HEK293T (cell line): Measurements from ENCODE around the gene SPSB3.

ENCODE experiments used
- CTCF ChIA-PET: fragments of 350-600 bp; formaldehyde crosslinking; extraction: SDS; loops from one replicate; lab custom pipeline; 2021; ENCODE audit warnings: antibody characterized with exemption, inconsistent platforms; lab: Yijun Ruan, JAX
- POLR2A ChIA-PET: fragments of 350-600 bp; formaldehyde crosslinking; extraction: SDS; loops from one replicate; lab custom pipeline; 2020; ENCODE audit warnings: antibody characterized with exemption, inconsistent platforms; lab: Yijun Ruan, JAX
- DNase-seq: peaks from one replicate; pipeline ENCODE4 v3.0.0; 2012; ENCODE audit warnings: mixed read lengths; ENCODE audit errors: extremely low spot score
- ARNT ChIP-seq: fragments of 450-650 bp; IDR thresholded peaks from 2 replicates; pipeline ENCODE4 v1.6.1; 2017; ENCODE audit warnings: mild to moderate bottlenecking
- BHLHE40 ChIP-seq: fragments of 450-650 bp; IDR thresholded peaks from 2 replicates; pipeline ENCODE4 v1.6.1; 2016; ENCODE audit warnings: mild to moderate bottlenecking, moderate library complexity, borderline replicate concordance
- CTBP1 ChIP-seq: fragments of 450-650 bp; IDR thresholded peaks from 2 replicates; pipeline ENCODE4 v1.6.1; 2016; ENCODE audit warnings: borderline replicate concordance
- ELF4 ChIP-seq: fragments of 450-650 bp; IDR thresholded peaks from 2 replicates; pipeline ENCODE4 v1.6.1; 2017; ENCODE audit warnings: antibody characterized with exemption
- FOXA1 ChIP-seq: fragments of 450-650 bp; IDR thresholded peaks from 2 replicates; pipeline ENCODE4 v1.6.1; 2016; ENCODE audit warnings: mild to moderate bottlenecking
- FOXK2 ChIP-seq: fragments of 450-650 bp; IDR thresholded peaks from 2 replicates; pipeline ENCODE4 v1.6.1; 2016; ENCODE audit warnings: mild to moderate bottlenecking
- FOXM1 ChIP-seq: fragments of 450-650 bp; IDR thresholded peaks from 2 replicates; pipeline ENCODE4 v1.6.1; 2017; ENCODE audit warnings: mild to moderate bottlenecking, borderline replicate concordance
- HDGF ChIP-seq: fragments of 450-650 bp; IDR thresholded peaks from 2 replicates; pipeline ENCODE4 v1.6.1; 2017; ENCODE audit warnings: antibody characterized with exemption, borderline replicate concordance
- L3MBTL2 ChIP-seq: fragments of 450-650 bp; conservative IDR thresholded peaks from 2 replicates; pipeline ENCODE4 v1.6.1; 2016; ENCODE audit warnings: mild to moderate bottlenecking
- LEF1 ChIP-seq: fragments of 450-650 bp; IDR thresholded peaks from 2 replicates; pipeline ENCODE4 v1.6.1; 2017; ENCODE audit warnings: mild to moderate bottlenecking, borderline replicate concordance
- NFRKB ChIP-seq: fragments of 450-650 bp; IDR thresholded peaks from 2 replicates; pipeline ENCODE4 v1.6.1; 2016; ENCODE audit warnings: mild to moderate bottlenecking, moderate library complexity
- SP1 ChIP-seq: fragments of 450-650 bp; IDR thresholded peaks from 2 replicates; pipeline ENCODE4 v1.6.1; 2017
- SUZ12 ChIP-seq: fragments of 450-650 bp; IDR thresholded peaks from 2 replicates; pipeline ENCODE4 v1.6.1; 2016; ENCODE audit warnings: mild to moderate bottlenecking
- TARDBP ChIP-seq: fragments of 450-650 bp; IDR thresholded peaks from 2 replicates; pipeline ENCODE4 v1.6.1; 2016
- ZNF384 ChIP-seq: fragments of 450-650 bp; IDR thresholded peaks from 2 replicates; pipeline ENCODE4 v1.6.1; 2016
- TF ChIP-seq, protein P1 (sequence below): fragments of 450-650 bp; IDR thresholded peaks from 2 replicates; pipeline ENCODE4 v1.6.1; 2016

The SPSB3 gene

DNA sequence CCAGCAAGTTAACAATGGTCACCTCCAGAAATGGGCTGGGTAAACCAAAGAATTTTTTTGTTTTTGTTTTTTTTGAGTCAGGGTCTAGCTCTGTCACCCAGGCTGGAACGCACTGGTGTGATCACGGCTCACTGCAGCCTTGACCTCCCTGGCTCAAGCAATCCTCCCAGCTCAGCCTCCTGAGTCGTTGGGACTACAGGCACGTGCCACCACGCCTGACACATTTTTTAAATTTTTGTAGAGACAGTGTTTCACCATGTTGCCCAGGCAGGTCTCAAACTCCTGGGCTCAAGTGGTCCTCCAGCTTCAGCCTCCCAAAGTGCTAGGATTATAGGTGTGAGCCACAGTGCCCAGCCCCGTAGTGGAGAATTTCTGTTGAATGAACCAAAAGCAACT is 1.7 kb downstream of the SPSB3 start:
- DNase-seq = no peak
- TF ChIP-seq SUZ12 = no peak
- TF ChIP-seq HDGF = no peak
- no peak for TF ChIP-seq FOXA1
- no peak for TF ChIP-seq NFRKB
- no peak for TF ChIP-seq SP1
- POLR2A ChIA-PET = interaction anchor here (1.5 to 3.3 kb wide), 3 partner anchors 8 to 75 kb away, joined by 3 to 71 read pairs (median 11); partner anchors contain the start of genes EME2, MAPK8IP3, MRPS34 and NME3
- CTCF ChIA-PET = no interaction called here

DNA sequence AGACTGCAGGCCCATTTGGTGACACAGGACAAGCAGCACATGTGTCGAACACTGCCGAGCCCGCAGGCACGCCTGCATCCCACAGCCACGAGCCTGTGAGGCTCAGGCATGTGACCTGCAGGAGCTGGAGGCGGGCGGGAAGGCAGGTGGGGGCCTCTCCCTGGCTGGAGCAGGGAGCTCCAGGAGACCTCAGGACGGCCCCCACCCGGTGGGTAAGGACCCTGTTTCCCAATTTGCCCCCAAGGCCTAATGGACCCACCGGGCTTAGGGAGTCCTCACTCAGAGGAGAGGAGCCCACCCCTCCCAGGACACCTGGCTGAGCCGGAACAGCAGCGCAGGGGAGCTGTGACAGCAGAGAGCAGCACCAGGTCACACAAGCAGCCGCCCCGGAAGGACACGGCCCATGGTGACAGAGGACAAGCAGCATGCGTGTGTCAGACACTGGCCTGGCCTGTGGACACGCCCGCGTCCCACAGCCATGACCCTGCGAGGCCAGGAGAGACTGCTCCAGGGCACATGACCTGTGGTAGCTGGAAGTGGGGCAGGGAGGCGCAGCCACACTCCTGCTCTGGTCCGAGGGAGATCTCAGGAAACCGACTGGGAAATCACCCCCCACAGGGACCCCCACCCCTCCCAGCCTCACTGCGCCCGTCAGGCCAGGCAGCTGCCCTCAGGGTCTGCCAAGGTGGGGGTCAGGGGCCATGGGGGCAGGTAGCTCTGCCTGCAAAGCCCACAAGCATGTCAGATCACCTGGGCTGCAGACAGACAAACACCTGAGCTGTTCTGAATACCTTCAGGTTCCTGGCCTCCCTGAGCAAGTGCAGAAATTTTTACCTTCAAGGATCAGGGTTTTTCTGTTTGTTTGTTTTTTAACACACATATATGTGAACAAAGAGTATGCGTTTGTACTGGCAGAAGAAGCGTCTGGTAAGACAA is 2.4 kb downstream of the SPSB3 start:
- TF ChIP-seq ARNT (no peak), L3MBTL2 (no peak), BHLHE40 (no peak), FOXK2 (no peak), FOXA1 (no peak), LEF1 (no peak), TARDBP (no peak), ZNF384 (no peak), CTBP1 (no peak), SP1 (no peak), NFRKB (no peak), FOXM1 (no peak), HDGF (no peak), SUZ12 (no peak), ELF4 (no peak)
- TF ChIP-seq, protein P1, sequence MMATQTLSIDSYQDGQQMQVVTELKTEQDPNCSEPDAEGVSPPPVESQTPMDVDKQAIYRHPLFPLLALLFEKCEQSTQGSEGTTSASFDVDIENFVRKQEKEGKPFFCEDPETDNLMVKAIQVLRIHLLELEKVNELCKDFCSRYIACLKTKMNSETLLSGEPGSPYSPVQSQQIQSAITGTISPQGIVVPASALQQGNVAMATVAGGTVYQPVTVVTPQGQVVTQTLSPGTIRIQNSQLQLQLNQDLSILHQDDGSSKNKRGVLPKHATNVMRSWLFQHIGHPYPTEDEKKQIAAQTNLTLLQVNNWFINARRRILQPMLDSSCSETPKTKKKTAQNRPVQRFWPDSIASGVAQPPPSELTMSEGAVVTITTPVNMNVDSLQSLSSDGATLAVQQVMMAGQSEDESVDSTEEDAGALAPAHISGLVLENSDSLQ = no peak
- no peak for DNase-seq
- ChIA-PET CTCF (no interaction called here), POLR2A (interaction anchor here (1.5 to 3.3 kb wide), 2 partner anchors 8 to 13 kb away, joined by 3 to 71 read pairs; partner anchors contain the start of genes EME2, MRPS34 and NME3)

DNA sequence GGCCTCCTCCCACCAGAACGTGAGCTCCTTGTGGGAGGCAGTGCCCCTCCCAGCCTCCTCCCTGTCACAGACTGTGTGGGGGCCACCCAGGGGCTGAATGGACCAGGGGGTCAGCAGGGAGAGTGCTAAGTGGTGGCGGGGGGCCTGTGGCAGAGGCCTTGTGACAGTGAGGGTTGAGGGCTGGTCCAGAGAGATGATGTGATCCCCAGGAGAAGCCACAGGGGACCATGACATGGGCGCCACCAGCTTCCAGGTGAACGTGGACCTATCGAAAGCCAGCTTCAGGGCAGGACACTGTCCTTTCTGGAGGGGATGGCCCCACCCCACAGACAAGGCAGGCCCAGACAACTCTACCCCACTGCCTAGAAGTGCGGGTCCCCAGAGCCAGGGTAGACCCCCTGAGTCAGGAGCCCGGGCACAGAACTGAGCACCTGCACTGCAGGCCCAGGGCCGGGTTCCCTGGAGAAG is 3.1 kb downstream of the SPSB3 start:
- DNase-seq = no peak
- TF ChIP-seq CTBP1 (no peak), TARDBP (no peak), FOXA1 (no peak), LEF1 (no peak), SP1 (no peak), ZNF384 (no peak), FOXM1 (no peak), FOXK2 (no peak), HDGF (no peak), BHLHE40 (no peak)
- TF ChIP-seq, protein P1 = no peak
- POLR2A ChIA-PET = interaction anchor here (1.3 to 1.5 kb wide), 2 partner anchors 14 to 192 kb away, joined by 3 to 4 read pairs; partner anchors contain the start of gene TBL3
- CTCF ChIA-PET = no interaction called here

DNA sequence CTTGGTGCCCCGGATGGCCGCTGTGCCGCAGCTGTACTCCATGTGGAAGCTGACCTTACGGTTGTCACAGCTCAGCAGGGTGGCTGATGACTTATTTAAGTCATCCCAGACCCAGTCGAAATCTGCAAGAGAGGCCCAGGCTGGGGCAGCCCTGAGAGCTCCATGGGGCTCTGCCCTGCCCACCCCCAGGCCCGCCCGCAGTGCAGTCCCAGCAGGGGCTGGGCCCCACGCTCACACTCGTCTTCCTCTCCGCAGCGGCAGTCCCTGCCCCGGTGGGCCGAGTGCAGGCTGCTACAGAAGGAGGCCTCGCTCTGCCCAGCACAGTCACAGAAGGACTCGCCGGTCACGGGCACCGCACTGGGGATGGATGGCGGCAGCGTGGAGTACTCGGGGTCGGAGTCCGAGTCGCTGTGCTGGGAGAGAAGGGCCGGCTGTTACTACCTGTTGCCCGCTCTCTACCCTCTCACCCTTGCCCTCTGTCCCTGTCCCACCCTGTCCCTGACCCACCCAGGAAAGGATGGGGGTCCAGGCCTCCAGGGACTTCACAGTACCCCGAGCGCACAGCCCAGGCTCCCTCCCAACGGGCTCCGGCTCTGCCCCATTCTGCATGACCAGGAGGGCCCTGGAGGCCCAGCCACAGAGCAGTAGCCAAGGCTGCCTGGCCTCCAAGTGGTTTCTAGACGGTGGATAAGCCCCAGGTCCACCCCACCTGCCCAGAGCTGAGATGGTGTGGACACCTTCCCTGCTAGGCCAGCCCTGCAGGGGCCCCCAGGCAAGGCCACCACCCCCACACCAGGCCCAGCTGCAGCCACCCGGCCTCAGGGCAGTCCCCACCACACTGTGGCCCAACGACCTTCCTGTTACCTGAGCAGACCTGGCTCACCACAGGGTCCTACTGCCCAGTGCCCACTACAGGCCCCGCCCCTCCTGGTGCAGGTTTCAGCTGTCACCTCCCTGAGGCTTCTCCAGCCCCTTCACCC is 3.9 kb downstream of the SPSB3 start:
- TF ChIP-seq L3MBTL2 = no peak
- TF ChIP-seq, protein P1 = peak; percentile 20; the same call in 1 of the 2 replicates
- no peak for DNase-seq
- ChIA-PET CTCF (no interaction called here), POLR2A (interaction anchor here (1.3 to 2.1 kb wide), 3 partner anchors 49 to 193 kb away, joined by 4 to 6 read pairs (median 5); partner anchors contain the start of genes FAHD1, HAGH, MAPK8IP3 and TBL3)

DNA sequence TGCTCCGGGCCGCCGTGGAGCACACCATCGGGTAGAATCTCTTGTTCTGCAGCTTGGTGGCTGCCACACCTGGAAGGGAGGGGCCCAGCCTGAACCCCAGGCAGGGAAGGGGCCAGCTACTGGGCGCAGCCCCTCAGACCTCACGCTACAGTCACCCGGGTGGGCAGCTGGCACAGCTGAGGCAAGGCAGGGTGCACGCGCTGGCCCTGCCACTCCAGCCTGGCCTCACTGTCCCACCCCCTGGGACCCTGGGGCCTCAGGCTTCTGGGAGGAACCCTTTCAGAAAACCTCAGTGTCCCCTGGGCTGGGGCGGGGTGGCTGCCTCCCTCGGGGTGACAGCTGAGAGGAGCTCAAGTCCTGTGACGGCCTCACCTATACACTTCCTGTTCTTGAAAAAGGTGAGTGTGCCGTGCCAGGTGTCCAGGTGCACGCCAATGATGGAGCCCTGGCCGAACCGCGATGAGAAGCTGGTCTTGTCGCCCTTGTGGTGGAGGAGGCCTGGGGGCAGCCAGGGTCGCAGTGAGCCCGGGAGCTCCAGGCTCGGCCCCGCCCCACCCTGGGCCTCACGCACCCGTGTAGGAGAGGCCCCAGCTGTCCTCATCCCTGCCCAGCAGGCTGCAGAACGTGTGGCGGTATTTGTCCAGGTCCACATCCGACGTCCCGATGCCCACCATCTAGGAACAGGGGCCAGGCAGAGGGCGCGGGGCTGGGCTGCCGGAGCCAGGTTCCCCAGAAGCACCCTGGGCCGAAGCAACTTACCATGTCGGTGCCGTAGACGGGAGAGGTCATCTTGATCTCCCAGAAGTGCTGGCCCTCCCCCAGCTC is 4.8 kb downstream of the SPSB3 start:
- ChIA-PET CTCF (no interaction called here), POLR2A (interaction anchor here (1.5 to 2.1 kb wide), 2 partner anchors 50 to 72 kb away, joined by 5 to 6 read pairs; partner anchors contain the start of genes FAHD1, HAGH and MAPK8IP3)
- no peak for DNase-seq
- TF ChIP-seq, protein P1 = no peak
- TF ChIP-seq ELF4 = no peak
- TF ChIP-seq ZNF384 = no peak
- no peak for TF ChIP-seq SP1
- TF ChIP-seq ARNT = no peak
- TF ChIP-seq FOXA1 = no peak
- TF ChIP-seq FOXM1 = no peak
- no peak for TF ChIP-seq CTBP1
- TF ChIP-seq BHLHE40 = no peak
- no peak for TF ChIP-seq HDGF
- TF ChIP-seq TARDBP = no peak
- TF ChIP-seq L3MBTL2 = no peak
- TF ChIP-seq LEF1 = no peak
- TF ChIP-seq SUZ12 = no peak
- no peak for TF ChIP-seq NFRKB
